ENCODE results near the gene FAAP20. TPM values are rescaled to one million over a fixed set of nuclear protein-coding genes. Genes with fewer than 3 reads are reported as not detected.

Gene FAAP20
- polyA plus RNA-seq, 4 donors = 24.4 to 76.3 (median 60.8) TPM

DNA sequence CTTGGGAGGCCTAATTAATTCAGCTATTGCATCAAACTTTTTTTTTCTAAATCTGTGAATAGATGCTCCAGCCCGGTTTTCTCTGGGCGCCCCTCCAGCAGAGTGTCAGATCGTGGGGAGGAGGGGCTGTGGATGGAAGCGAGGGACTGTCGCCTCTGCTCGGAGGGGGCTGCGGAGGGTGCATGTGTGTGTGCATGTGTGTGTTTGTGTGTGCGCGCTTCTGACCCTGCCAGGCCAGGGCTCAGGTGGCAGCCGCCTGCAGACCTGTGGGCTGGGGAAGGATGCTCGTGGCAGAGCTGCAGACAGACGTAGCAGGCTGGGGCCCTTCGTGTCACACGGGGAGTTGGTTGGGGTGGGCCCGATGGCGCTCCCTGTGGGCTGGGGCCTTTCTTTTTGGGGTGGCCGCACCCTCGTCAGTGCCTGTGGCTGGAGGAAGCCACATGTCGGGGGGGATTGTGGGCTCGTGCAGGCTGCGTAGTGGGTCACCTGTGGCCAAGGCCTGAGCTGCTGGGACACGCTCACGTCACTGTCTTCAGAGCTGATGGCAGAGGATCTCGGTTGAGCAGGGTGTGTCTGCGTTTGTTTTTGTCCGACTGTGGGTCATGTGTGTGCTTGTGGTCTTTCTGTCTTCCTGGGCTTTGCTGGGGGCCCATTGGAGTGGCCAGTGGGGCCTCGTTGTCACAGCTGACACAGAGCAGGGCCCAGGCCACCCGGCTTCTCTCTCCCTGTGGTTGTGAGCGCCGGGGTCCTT, 36.4 kb upstream of the FAAP20 start:
- no peak for DNase-seq (ENCODE audit: low read depth in 4 of 4, low spot score in 2 of 4)

DNA sequence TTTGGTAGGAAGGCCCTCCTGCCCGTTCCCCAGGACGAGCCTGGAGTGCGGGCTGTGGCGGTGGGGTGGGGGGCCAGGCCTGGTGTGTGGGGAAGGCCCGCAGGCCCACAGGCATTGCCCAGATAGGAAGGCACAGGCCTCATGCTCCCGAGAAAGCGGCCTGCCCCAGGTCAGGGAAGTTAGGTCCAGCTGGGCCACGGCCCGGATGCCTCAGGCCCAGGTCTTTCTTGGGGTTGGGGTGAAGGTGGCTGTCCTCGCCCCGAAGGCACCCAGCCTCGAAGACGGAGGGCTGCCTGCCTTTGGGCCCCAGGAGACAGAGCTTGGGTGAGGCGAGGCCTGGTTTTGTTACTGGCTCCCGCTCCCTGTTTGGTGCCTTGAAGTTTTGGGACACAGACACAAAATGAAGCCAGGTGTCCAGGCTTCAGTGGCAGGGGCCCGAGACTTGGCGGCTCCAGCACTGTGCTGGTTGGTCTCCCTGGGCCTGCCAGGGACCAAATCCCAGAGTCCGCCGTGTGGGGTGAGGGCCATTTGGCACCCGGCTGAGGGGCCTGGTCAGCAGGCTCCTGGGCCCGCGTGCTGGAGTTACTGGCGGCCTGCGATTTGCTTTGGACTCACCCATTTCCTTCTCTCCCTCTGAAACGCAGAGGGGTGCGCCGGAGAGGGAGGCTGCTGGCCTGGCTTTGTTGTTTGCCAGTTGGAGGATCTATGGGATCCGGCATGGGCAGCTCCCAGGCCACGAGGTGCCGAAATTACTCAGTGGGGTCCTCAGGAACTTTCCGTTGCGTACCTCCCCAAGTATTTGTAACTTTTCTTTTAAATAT, 35.5 kb upstream of the FAAP20 start:
- DNase-seq (ENCODE audit: low read depth in 4 of 4, low spot score in 2 of 4) = no peak

DNA sequence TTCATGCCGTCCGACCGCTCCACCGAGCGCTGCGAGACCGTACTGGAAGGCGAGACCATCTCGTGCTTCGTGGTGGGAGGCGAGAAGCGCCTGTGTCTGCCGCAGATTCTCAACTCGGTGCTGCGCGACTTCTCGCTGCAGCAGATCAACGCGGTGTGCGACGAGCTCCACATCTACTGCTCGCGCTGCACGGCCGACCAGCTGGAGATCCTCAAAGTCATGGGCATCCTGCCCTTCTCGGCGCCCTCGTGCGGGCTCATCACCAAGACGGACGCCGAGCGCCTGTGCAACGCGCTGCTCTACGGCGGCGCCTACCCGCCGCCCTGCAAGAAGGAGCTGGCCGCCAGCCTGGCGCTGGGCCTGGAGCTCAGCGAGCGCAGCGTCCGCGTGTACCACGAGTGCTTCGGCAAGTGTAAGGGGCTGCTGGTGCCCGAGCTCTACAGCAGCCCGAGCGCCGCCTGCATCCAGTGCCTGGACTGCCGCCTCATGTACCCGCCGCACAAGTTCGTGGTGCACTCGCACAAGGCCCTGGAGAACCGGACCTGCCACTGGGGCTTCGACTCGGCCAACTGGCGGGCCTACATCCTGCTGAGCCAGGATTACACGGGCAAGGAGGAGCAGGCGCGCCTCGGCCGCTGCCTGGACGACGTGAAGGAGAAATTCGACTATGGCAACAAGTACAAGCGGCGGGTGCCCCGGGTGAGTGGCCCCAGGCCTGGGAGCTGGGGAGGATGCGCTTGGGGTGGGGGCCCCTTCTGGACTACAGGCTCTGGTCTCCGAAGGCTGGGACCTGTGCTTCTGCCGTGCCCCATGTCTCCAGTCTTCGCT, 34.7 kb upstream of the FAAP20 start:
- DNase-seq (ENCODE audit: low read depth in 4 of 4, low spot score in 2 of 4) = no peak

DNA sequence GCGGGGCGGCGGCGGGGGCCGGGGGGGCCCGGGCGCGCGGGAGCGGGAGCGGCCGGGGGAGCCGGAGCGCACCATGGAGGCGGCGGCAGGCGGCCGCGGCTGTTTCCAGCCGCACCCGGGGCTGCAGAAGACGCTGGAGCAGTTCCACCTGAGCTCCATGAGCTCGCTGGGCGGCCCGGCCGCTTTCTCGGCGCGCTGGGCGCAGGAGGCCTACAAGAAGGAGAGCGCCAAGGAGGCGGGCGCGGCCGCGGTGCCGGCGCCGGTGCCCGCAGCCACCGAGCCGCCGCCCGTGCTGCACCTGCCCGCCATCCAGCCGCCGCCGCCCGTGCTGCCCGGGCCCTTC, 34.1 kb upstream of the FAAP20 start:
- no peak for DNase-seq (ENCODE audit: low read depth in 4 of 4, low spot score in 2 of 4)

DNA sequence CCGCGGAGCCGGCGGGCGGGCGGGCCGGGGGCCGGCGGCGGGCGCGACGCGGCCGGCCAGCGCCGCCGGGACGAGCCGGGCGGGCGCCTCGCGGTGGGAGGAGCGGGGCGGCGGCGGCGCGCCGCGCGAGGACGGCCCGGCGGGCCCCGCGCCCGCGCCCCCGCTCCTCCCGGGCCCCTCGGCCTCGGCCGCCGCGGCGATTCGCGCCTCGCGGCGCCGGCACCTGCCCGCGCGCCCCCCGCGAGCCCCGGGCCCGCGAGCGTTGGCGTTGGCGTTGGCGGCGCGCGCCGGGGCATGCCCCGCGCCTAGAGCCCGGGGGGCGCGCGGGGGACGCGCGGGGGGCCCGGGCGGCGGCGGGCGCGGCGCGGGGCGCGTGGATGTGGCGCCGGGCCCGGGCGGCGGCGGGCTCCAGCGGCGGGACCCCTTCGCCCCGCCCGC, 33.6 kb upstream of the FAAP20 start, which contains the start of gene SKI:
Gene SKI (plus strand): TSS at position 163 of the 438 bp plus-strand sequence. CDS start 448 bp downstream, outside the sequence.
- DNase-seq (ENCODE audit: low read depth in 4 of 4, low spot score in 2 of 4) = no peak

DNA sequence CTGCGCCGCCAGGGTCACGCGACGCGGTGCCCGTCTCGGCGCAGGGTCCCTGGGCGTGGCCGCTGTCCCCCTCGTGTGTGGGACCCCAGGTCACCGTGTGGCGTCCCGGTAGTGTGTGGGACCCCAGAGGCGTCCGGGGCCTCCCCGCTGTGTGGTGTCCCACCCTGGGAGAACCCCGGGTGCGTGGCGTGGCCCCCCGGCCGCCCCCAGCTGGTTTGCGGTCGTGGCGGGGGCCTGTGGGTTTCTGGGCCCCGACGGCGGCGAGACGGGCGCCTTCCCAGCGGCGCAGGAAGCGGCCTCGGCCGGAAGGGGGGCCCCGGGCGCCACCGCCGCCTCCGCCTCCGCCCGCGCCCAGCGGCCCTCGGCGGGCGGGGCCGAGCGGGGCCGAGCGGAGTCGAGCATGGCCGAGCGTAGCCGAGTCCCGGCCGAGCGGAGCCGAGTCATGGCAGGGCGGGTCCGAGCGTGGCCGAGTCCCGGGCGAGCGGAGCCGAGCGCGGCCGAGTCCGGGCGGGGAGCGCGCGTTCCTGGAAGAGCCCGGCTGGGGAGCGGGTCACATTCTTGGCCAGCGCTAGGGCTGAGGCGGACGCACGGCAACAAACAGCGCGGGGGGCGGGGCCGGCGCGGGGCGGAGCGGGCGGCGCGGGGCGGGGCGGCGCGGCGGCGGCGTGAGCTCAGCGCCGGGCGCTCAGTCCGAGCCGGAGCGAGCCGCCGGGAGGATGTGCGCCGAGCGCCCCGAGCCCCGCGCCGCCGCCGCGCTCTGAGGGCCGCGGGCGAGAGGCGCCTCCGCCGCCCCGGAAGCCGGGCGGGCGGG, 33.0 kb upstream of the FAAP20 start:
- peak in 3 of 4 donors; percentile 92 to 95 (median 94) for DNase-seq (ENCODE audit: low read depth in 4 of 4, low spot score in 2 of 4)

DNA sequence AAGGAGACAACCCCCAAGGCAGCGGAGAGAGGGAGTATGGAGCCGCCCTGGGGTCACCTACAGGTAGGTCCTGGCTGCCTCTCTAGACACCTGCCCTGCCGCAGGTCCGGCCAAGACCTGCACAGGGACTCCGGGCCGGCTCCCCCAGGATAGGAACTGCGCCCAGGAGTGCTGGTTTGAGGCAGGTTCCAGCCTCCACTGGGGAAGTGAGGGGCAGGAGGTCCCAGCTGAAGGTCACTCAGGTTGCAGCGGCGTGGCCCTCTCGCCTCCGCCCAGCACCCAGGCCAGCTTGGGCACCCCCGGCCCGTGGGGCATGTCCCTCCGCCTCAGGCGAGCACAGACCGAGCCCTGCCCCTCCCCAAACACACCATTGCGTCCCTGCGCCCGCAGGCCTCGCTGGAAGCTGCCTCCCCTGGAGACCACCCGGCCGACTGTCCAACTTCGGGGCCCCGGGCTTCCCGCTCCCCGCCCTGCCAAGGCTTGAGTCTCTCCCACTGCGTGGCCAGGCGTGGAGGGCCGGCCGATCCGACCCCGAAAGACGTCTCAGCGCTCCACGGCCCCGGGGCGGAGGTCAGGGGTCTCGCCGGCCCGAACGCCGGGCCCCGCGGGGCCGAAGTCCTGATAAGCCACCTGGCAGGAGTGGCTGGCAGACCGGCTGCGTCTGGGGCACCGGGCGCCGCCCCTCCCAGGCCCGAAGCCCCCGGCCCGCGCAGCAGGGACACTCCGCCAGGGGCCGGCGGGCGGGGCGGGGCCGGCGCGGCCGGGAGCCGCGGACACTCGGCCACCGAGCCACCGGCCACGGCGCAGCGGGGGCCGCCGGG, 32.2 kb upstream of the FAAP20 start:
- DNase-seq (ENCODE audit: low read depth in 4 of 4, low spot score in 2 of 4) = no peak

DNA sequence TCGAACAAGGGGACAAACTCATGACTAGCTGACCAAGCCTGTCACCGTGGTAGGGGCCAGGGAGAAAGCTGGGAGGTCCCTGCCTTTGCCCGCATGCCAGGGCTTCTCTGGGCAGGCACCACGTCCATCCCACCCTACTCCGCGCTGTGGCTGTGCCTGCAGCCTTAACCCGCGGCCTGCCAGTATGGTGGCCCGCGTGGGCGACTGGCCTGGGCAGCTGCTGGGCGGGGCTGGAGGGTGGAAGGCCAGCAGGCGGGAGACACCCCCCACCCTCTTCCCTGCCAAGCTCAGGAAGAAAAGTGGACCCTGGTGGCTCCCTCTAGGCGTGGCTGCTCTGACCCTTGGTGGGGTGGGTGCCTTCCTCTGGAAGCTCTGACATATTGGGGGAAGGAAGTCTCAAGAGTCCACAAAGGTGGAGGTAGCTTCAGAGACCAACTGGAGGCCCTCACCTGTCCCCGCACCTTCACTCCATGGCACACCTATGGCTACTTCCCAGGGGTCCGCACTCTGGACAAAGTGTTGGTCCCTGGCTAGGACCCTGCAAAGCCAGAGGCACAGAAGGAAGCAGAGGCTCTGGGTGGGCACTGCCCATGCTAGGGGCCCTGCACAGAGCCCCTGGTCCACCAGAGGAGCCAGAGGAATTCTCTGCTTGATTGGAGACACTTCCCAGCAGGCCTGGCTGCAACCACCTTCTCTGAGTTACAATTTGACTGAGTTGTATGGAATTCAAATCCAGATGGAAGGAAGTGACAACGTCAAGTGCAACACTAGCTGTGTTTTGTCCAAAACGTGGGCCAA, 30.3 kb upstream of the FAAP20 start:
- no peak for DNase-seq (ENCODE audit: low read depth in 4 of 4, low spot score in 2 of 4)

DNA sequence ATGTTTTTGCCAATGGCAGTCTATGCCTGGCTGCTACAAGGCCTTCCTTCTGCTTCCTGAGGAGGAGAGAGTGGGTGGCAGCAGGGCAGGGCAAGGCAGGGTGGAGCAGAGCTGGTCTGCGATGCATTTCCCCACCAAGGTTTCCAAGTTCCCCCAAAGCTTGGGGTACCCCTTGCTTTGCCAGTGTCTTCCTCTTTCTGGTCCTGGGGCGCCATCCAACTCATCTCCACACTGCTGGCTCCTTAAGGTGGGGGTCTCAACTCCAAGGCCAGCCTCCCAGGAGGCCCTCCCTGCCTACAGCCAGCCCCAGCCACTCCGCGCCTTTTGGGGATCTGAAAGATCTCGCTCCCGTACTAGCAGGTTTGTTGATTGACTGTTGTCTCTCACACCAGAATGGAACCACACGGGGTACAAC, 29.6 kb upstream of the FAAP20 start:
- DNase-seq (ENCODE audit: low read depth in 4 of 4, low spot score in 2 of 4) = no peak

DNA sequence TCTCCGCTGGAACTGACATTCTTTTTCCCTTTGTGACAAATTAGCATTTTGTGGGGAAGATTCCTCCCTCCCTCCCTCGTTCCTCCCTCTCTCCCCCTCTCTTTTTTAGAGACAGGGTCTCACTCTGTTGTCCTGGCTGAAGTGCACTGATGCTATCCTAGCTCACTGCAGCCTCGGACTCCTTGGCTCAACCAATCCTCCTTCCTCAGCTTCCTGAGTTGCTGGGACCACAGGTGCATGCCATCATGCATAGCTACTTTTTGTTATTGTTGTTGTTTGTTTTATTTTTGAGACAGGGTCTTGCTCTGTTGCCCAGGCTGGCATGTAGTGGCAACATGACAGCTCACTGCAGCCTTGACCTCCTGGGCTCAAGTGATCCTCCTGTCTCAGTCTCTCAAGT, 26.7 kb upstream of the FAAP20 start:
- DNase-seq (ENCODE audit: low read depth in 4 of 4, low spot score in 2 of 4) = no peak

DNA sequence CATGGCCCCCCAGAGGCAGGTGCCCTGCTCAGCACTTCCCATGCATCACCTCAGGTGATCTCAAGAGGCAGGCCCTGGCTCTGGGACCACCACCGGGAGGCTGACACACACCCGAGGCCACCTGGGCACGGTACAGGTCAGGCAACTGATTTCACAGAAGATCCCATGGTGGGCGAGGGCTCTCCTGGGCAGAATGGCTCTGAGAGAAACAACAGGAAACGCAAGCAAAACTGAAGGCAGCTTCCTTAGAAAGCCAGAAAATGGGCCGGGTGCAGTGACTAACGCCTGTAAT, 22.1 kb upstream of the FAAP20 start:
- no peak for DNase-seq (ENCODE audit: low read depth in 4 of 4, low spot score in 2 of 4)

DNA sequence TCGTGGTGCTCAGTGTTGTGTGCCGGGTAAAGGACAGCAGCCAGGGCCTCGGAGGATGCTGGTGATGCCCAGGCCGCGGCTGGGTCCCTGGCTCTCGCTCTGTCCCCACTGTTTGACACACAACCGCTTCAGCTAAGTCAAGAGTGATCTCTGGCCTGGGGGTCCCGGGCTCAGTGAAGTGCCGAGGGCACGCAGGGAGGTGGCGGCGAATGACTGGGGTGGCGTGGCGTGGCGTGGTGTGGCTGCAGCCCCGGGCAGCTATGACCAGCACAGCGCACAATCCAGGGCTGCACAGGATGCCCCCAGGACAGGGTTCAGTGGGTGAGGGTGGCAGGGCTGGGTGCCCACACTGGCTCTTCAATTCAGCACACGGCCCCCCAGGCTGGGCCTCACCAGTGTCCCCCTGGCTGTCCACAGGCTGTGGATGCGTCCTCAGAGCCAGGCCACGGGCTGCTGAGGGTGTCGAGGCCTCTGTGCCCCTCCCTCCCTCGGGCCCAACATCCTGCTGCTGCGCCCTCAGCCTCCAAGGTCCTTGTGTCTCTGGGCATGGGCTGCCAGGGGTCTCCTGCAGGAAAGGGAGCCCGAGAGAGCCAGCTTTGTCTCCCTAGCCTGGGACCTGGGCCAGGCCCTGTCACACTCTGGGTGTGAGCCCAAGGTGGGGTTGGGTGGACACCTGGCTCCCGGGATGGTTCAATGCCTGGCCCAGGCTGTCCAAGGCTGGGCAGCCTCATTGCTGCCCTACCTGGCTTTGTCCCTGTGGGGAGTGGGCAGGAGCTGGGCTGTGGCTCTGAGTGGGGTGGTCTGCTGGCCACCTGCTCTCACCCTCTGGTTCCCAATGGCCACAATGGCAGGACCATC, 21.6 kb upstream of the FAAP20 start:
- DNase-seq (ENCODE audit: low read depth in 4 of 4, low spot score in 2 of 4) = no peak

DNA sequence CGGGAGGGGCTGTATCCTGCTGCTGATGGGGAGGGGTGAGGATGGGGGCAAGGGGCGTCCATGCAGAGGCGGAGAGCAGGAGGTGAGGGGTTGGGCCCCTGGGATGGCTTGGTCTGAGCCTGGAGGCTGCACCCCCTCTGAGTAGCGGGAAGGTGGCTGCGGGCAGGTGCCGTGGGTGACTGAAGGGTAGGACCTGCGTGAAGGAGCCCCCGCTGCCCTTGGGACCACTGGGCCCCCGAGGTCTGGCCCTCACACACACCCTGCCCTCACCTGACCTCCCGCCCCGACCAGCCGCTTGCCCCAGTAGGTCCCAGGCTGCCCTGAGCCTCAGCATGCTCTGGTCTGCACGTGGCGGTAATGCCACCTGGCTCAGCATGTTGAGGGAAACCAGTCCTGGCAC, 20.8 kb upstream of the FAAP20 start:
- DNase-seq (ENCODE audit: low read depth in 4 of 4, low spot score in 2 of 4) = no peak

DNA sequence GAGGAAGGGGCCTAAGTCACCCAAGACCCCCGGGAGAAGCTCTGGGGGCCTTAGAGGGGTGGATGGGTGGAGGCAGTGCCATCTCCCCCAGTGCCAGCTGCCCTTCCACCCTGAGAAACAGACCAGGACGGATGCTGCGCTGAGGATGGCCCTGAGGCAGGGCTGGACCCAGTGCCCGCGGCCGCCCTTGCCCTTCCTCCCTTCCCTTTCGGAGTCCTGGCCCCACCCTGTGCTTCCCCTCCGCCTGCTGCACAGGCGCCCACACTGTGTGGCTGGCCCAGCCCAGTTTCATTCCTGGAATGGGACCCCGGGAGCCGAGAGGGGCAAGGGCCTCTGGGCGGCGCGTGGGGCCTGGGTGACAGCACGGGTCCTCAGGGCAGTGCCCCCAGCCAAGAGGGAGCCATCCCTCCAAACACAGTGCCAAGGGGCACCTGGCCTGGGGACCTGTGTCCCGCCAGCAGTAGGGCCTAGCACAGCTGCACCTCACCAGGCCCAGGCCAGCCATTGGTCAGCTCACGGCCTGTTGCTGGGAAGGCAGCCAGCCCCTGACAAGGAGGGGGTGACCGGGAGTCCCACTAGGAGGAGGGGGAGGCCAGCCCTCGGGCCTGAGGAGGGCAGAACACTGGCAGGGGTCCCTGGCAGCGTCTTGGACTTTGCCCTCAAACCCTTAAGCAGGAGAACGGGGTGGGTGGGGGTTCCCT, 20.1 kb upstream of the FAAP20 start:
- no peak for DNase-seq (ENCODE audit: low read depth in 4 of 4, low spot score in 2 of 4)

DNA sequence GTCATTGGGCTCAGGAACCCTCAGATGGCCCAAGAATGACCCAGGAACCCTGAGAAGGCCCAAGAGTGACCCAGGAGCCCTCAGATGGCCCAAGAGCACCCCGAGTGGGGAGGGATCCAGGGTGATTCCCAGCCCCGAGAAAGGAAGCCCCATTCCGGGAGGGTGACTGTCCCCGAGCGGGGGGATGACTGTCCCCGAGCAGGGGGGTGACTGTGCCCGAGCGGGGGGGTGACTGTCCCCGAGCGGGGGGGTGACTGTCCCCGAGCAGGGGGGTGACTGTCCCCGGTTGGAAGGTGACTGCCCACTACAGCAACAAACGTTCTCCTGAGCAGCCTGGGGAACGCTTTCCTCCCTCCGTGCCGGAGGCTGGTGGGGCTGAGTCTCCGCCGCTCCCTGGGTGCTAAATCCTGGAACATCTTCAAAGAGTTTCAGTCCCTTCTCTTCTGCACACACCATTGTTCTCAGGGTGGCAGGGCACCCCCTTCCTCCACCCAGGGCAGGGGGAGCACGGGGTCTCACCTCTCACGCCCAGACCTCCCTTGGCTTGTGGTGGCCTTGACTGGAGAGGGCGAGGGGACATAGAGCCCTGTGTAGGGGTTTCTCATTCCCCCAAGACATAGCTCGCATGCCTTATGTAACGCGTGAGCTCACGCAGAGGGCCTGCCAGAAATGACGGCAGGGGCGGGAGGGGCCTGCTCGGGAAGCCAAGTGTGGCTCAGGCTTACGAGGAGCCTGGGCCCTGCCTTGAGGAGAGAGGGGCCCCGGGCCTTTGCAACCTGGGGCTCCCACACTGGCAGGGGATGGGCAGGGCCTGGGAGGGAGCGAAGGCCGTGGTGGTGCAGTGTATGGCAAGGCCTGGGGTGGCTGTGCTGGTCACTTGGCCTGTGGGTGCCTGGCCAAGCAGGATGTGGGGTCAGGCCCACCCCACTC, 19.3 kb upstream of the FAAP20 start:
- DNase-seq (ENCODE audit: low read depth in 4 of 4, low spot score in 2 of 4) = no peak
